Stimulated activated CD8-positive, alpha-beta memory T cell treated with anti-CD3 and anti-CD28 coated beads, Interleukin-4, amount 100 ng/mL, for 48 hours (primary cell): ENCODE measurements around the gene MBOAT2.
A peak's percentile ranks its signal among the peaks of the same experiment; 100 is the strongest.
"Not testable (repeated sequence)": the region's sequence is repeated elsewhere in the genome, so short reads cannot be mapped to it uniquely, and the experiment has no call there.

Experiments
- DNase-seq: peaks from one replicate; pipeline ENCODE4 v3.0.0-alpha.2; 2020

The MBOAT2 gene

DNA sequence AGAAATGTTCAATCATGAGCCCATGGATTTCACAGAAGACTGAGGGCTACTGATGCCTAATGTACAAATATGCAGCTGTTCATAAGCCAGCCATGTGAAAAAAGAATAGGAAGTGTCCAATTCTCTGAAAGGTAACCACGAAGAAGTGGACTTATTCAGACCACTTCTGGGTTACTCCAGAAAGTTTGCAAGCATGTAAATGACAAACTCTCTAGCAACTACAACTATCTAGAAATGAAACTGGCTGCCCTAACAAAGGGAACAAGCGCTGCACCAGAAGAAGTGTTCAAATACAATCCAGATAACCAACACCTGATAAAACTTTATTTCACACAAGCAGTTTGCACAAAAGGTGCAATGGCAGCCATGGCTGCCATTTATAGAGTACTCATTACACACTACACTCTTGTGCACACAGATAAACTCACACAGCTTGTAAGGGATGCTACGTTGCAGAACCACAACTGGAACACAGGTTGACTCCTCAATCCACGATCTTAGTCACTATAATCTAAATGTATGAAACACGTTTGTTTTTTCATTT, 13.9 kb downstream of the MBOAT2 start:
- DNase-seq: no peak

- DNase-seq: no peak
These were observed 16.1 kb downstream of the MBOAT2 start for GRCh38 chr2:8987410-8987809.

GRCh38 chr2:8986327-8986976, 17.0 kb downstream of the MBOAT2 start:
- DNase-seq: peak; percentile 38

DNA sequence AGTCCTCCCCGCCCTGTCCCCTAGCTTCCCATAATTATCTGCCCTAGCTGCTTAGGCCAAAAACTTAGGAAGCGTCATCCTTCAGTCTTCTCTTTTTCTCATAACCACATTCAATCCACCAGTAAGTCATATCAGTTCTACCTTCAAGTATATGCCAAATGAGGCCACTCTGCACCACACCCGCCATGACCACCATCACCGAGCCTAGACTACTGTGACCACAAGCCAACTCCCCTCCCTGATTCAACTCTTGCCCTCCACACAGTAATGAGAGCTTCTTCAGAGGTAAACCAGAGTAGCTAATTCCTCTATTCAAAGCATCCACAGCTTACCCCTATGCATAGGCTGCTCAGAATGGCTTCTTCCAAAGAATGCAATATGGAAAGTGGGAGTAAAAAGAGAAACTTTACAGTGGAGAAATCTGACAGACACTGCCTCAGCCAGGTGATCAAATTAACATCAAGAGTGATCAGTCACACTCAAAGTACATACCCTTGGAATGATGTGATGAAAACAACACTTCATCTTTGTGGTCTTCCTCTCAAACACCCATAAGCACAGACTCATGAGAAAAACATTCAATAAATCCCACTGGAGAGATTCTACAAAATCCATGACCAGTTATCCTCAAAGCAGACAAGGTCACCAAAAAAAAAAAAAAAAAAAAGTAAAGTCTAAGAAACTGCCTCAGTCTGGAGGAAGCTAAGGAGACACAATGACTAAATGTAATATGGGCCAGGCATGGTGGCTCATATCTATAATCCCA, 17.7 kb downstream of the MBOAT2 start:
- no peak for DNase-seq

- DNase-seq: no peak
These were observed 18.6 kb downstream of the MBOAT2 start for GRCh38 chr2:8984855-8985254.

DNA sequence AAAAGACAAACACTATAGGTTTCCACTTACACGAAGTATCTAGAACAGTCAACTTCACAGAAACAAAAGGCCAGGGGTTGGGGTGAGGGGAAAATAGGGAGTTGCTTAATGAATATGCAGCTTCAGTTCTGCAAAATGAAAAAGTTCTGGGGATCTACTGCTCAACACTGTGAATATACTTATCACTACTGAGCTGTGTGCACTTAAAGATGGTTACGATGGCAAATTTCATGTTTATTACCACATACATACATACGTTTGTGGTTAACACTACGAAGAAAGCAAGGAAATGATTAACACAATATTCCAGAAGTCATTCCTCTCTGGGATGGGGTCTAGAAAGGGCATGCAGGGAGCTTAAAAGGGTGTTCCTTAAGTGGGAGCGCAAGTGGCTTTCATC, 19.3 kb downstream of the MBOAT2 start:
- DNase-seq: no peak

DNA sequence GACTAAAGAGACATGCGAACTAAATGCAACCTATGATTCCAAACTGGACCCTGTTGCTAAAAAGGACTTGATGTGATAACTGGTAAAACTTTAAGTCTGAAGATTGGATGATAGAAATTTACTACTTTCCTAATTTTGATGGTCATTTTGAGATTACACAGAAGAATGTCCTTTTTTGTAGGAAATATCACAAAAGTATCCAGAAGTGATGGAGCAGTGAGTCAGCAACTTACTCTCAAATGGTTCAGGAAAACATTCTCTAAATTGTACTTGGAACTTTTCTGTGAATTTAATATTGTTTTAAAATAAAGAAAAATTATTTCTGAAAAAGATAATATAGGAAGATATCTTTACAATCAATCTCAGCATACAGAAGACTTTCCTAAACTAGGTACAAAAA, 19.9 kb downstream of the MBOAT2 start:
- DNase-seq: no peak

DNA sequence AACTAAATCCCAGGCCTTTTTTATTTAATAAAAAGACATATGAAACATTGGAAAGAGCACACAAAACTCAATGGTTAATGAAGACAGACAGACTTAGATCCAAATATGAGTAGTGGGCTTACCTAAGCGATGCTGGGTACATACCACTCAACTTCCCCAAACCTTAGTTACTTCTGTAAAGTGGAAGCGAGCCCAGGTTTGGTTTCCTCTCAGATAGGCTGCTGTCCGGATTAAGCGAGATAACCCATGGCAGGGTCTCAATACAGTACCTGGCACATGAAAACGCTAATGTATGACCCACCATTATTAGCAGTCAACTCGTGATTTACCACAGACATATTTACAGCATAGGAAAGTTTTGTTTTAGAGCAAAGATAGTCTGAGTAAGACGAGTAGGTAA, 21.6 kb downstream of the MBOAT2 start:
- no peak for DNase-seq

GRCh38 chr2:8980096-8980495, 23.4 kb downstream of the MBOAT2 start:
- DNase-seq: no peak

GRCh38 chr2:8977758-8978157, 25.7 kb downstream of the MBOAT2 start:
- no peak for DNase-seq

- no peak for DNase-seq
These were observed 26.8 kb downstream of the MBOAT2 start for GRCh38 chr2:8976442-8977259.

GRCh38 chr2:8974016-8974415, 29.5 kb downstream of the MBOAT2 start:
- DNase-seq: no peak

DNA sequence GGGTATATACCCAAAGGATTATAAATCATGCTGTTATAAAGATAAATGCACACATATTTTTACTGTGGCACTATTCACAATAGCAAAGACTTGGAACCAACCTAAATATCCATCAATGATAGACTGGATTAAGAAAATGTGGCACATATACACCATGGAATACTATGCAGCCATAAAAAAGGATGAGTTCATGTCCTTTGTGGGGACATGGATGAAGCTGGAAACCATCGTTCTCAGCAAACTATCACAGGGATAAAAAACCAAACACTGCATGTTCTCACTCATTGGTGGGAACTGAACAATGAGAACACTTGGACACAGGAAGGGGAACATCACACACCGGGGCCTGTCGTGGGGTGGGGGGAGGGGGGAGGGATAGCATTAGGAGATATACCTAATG, 30.5 kb downstream of the MBOAT2 start:
- not testable (repeated sequence) for DNase-seq

GRCh38 chr2:8972535-8972934, 30.9 kb downstream of the MBOAT2 start:
- DNase-seq: not testable (repeated sequence)

DNA sequence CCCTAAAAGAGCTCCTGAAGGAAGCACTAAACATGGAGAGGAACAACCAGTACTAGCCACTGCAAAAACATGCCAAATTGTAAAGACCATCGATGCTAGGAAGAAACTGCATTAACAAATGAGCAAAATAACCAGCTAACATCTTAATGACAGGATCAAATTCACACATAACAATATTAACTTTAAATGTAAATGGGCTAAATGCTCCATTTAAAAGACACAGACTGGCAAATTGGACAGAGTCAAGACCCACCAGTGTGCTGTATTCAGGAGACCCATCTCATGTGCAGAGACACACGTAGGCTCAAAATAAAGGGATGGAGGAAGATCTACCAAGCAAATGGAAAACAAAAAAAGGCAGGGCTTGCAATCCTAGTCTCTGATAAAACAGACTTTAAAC, 34.1 kb downstream of the MBOAT2 start:
- DNase-seq: not testable (repeated sequence)

GRCh38 chr2:8966123-8966908, 37.2 kb downstream of the MBOAT2 start:
- DNase-seq: no peak

DNA sequence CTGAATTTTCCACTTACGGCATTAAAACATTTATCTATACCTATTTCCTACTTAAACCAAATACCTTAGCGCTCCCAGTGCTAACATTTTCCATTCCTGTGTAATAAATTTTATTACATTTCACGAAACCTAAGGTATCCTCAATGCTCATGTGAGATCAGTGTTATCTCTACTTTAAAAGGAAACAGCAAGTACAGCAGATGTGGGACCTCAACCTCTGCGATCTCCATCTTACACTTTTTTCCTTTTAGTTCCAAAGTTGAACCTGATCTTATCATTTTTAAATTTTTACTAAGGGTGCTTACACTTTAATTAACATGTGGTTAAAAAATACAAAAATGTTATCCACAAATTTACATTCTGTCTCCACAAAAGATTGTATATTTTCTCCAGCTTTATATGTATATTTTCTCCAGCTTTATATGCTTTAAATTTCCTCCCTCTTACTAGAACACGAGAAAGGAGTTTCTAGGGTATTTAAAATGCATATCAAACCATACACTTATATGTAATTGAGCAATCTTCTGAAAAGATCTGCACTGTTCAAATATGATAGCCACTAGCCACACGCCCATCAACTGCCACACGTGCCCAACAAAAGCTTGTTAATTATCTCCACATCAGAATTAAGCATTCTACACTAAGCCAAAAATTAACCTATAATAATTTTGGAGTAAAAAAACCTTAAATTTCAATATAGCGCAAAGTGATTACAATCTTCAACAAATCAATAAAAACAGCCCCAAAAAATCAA, 38.1 kb downstream of the MBOAT2 start:
- no peak for DNase-seq

DNA sequence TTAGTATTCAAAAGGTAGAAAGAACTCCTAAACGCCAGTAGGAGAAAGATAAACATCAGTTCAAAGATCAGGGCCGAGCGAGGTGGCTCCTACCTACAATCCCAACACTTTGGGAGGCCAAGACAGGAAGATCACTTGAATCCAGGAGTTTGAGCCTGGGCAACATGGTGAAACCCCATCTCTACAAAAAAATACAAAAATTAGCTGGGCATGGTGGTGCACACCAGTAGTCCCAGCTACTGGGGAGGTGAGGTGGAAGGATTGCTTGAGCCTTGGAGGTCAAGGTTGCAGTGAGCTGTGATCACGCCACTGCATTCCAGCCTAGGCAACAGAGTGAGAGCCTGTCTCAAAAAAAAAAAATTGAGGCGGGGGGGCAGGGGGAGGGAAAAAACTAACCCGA, 40.6 kb downstream of the MBOAT2 start:
- no peak for DNase-seq

DNA sequence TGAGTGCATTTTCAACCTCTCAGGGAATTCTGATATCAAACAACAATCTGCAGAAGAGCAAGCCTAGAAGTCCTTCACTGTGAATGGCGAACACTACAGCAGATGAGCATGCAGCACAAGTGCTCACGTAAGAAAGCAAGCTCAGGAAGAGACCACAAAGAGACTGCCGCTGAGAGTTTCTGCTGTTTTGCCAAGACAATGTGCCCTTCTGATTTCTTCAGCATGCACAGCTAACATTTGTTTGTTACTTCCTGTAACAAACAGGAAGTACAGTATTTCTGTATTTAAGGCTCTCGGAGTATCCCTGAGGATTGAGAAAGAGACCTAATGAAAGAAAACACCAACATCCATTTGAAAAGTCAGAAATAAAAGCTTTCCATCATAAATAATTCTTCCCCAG, 45.9 kb downstream of the MBOAT2 start:
- DNase-seq: no peak

DNA sequence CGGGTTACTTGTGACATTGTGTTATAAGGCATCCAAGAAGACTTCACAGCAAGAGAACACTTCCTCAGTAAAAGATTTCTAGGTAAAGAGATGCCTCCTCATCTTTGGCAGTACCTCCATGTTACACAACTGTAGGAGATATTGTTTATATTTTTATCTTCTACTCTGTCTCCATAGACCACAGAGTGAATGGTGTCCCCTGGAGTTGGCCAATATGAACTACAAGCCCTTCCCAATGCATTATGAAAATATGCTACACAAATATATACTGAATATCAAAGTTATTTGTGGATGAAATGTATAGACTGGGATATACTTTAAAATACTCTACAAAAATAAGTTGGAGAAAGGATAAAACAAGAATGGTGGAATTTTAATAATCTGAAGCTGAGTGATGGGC, 46.7 kb downstream of the MBOAT2 start:
- DNase-seq: no peak

- DNase-seq: no peak
These were observed 48.5 kb downstream of the MBOAT2 start for GRCh38 chr2:8954990-8955389.

DNA sequence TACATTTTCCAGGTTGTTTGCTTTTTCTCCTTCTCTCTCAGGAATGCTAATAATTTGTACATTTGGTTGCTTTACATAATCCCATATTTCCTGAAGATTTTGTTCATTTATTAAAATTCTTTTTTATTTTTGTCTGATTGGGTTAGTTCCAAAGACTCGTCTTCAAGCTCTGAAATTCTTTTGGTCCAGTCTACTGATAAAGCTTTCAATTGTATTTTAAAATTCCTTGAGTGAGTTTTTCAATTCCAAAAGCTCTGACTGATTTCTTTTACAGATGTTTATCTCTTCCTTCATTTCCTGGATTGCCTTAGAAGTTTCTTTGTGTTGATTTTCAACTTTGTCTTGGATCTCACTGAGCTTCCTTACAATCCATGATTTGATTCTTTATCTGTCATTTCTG, 50.0 kb downstream of the MBOAT2 start:
- DNase-seq: no peak
